Psoas muscle (tissue), 8 donors: Measurements from ENCODE around the gene CD248. TPM values are rescaled to one million over a fixed set of nuclear protein-coding genes. Genes with fewer than 3 reads are reported as not detected.

Experiments
- ATAC-seq, 4 donors: fragments of 200-7000 bp; cut with Tn5 transposase; one replicate each; pipeline ENCODE4 v1.9.1; 2020; ENCODE audit warnings: moderate library complexity in 3 of 4, mild to moderate bottlenecking in 2 of 4
- DNase-seq, 2 donors: peaks; one replicate each; pipeline ENCODE4 v3.0.0-alpha.2; 2020
- H3K27ac ChIP-seq: fragments of 200-600 bp; one replicate; pipeline ENCODE4 v1.8.0; 2022
- H3K27me3 ChIP-seq, 3 donors: fragments of 200-600 bp in 1 of 3; one replicate each; pipeline versions ENCODE4 v1.6.1 to v1.8.0; 2013 to 2022; ENCODE audit warnings: low read length in 2 of 3, mild to moderate bottlenecking in 2 of 3, moderate library complexity in 1 of 3; ENCODE audit not compliant: insufficient read depth in 3 of 3
- H3K36me3 ChIP-seq, 2 donors: fragments of 200-600 bp in 1 of 2; one replicate each; pipeline versions ENCODE4 v1.6.1 to v1.8.0; 2013 to 2022; ENCODE audit warnings: low read depth in 1 of 2, mild to moderate bottlenecking in 1 of 2, moderate library complexity in 1 of 2; ENCODE audit not compliant: insufficient read depth in 1 of 2
- H3K4me1 ChIP-seq: fragments of 200-600 bp; one replicate; pipeline ENCODE4 v1.8.0; 2022
- H3K4me3 ChIP-seq: fragments of 200-600 bp; one replicate; pipeline ENCODE4 v1.8.0; 2022; ENCODE audit warnings: mild to moderate bottlenecking
- H3K9me3 ChIP-seq: fragments of 200-600 bp; one replicate; pipeline ENCODE4 v1.8.0; 2022
- WGBS, 3 donors: extraction: QIAGEN DNeasy Blood & Tissue Kit; methylation state at CpG; one replicate each; pipeline versions ENCODE4 v1.1.6 to v1.1.7; 2013; 5-methylcytosine and 5-hydroxymethylcytosine counted together
- intact Hi-C, 2 donors: fragments of 100-400 bp; cut with DNase I; formaldehyde crosslinking; loops; one replicate each; pipeline versions ENCODE4 v1.11.0 to v1.14.2; 2022
- long read RNA-seq, 2 donors: library from polyadenylated mRNA; unstranded; transcript quantifications; one replicate each; pipeline ENCODE4 v2.0.0, GENCODE V29; 2021
- polyA plus RNA-seq, 3 donors: library from polyadenylated mRNA; stranded (reverse); fragments of 200-250 nt; gene quantifications; one replicate each; pipeline ENCODE4 v1.2.3, GENCODE V29; 2013
- total RNA-seq, 4 donors: library from RNA; stranded (reverse); fragmentation: NEBNext Ultra II Directional in 2 of 4; extraction: Animal tissue kit (Norgen Biotek cat#: 25700) in 2 of 4; gene quantifications; one replicate each; pipeline versions ENCODE4 v1.2.1 to v1.2.4, GENCODE V29; 2021 to 2023
- TF ChIP-seq, protein P1 (sequence below): fragments of 200-600 bp; IDR thresholded peaks from one replicate; pipeline ENCODE4 v1.8.0; 2022; ENCODE audit warnings: antibody characterized with exemption
- donor health status: healthy with polysubstance abuse.
- donor health status: DM: no; HTN: no; CAD: no; lungs with moderate emphysema.
- donor health status: Bipolar disorder and iron deficiency.
- donor health status: healthy.
- donor health status: DM: yes; HTN: yes; CAD: no.
- donor health status: DM: no; HTN: no; CAD: no.
- donor health status: DM: no; HTN: no; CAD: no.
- donor health status: DM: yes; HTN: yes; CAD: no.

CD248 gene, protein sequence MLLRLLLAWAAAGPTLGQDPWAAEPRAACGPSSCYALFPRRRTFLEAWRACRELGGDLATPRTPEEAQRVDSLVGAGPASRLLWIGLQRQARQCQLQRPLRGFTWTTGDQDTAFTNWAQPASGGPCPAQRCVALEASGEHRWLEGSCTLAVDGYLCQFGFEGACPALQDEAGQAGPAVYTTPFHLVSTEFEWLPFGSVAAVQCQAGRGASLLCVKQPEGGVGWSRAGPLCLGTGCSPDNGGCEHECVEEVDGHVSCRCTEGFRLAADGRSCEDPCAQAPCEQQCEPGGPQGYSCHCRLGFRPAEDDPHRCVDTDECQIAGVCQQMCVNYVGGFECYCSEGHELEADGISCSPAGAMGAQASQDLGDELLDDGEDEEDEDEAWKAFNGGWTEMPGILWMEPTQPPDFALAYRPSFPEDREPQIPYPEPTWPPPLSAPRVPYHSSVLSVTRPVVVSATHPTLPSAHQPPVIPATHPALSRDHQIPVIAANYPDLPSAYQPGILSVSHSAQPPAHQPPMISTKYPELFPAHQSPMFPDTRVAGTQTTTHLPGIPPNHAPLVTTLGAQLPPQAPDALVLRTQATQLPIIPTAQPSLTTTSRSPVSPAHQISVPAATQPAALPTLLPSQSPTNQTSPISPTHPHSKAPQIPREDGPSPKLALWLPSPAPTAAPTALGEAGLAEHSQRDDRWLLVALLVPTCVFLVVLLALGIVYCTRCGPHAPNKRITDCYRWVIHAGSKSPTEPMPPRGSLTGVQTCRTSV
- total RNA-seq, result 10 to 100 TPM in 1 of 4 donors, 1 to 10 TPM in 3; 7.3 to 10.7 (median 9.1) TPM
- polyA plus RNA-seq, result 1 to 10 TPM; 2.9 to 8.9 (median 5.5) TPM
- long read RNA-seq, donor 1, transcript CD248-201 (1 exons, 2,558 nt), result major isoform, 5 of 5 reads
- long read RNA-seq, donor 1, partial matches to known transcripts, result 0 of 5 reads
- long read RNA-seq, donor 1, other reads (novel, unspliced or antisense), result 0 of 5 reads
- long read RNA-seq, donor 2, transcript CD248-201 (1 exons, 2,558 nt), result major isoform, 26 of 26 reads
- long read RNA-seq, donor 2, partial matches to known transcripts, result 0 of 26 reads
- long read RNA-seq, donor 2, other reads (novel, unspliced or antisense), result 0 of 26 reads

- TF ChIP-seq, protein P1, sequence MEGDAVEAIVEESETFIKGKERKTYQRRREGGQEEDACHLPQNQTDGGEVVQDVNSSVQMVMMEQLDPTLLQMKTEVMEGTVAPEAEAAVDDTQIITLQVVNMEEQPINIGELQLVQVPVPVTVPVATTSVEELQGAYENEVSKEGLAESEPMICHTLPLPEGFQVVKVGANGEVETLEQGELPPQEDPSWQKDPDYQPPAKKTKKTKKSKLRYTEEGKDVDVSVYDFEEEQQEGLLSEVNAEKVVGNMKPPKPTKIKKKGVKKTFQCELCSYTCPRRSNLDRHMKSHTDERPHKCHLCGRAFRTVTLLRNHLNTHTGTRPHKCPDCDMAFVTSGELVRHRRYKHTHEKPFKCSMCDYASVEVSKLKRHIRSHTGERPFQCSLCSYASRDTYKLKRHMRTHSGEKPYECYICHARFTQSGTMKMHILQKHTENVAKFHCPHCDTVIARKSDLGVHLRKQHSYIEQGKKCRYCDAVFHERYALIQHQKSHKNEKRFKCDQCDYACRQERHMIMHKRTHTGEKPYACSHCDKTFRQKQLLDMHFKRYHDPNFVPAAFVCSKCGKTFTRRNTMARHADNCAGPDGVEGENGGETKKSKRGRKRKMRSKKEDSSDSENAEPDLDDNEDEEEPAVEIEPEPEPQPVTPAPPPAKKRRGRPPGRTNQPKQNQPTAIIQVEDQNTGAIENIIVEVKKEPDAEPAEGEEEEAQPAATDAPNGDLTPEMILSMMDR, result no peak
- DNase-seq (peak; percentile 78 to 88), ATAC-seq (no peak)
- intact Hi-C loops, result no loop called here
- H3K27me3 ChIP-seq, result peaks cover 0 to 26% (median 6%) of the 10 kb centered on the region in 3 donors
- WGBS, 3 donors, result 8 to 18% (median 8%) methylated on average over 7 to 29 of the region's 29 CpGs
- H3K36me3 ChIP-seq, result no peaks in the 10 kb centered on the region
- peak within 1 kb of the TSS; percentile 69 for H3K4me3 ChIP-seq
- H3K4me1 ChIP-seq, result no peaks in the 10 kb centered on the region
- H3K9me3 ChIP-seq, result no peaks in the 10 kb centered on the region
- peak within 1 kb of the TSS; percentile 60 for H3K27ac ChIP-seq
Observed at GRCh38 chr11:66316849-66317251, at the start of gene CD248. Gene CD248 (minus strand): TSS chr11:66317044. CDS start chr11:66317027, 17 bp downstream.

GRCh38 chr11:66365711-66366619 is 49.1 kb upstream of the CD248 start:
- Histone ChIP-seq H3K9me3 (no peaks in the 10 kb centered on the region), H3K36me3 (peaks cover 0 to 73% of the 10 kb centered on the region in 2 donors), H3K4me3 (no peak overlapping the region), H3K27me3 (no peaks in the 10 kb centered on the region), H3K4me1 (peaks cover 42% of the 10 kb centered on the region), H3K27ac (peak overlapping the region; percentile 41)
- WGBS, 3 donors, result 72 to 77% (median 76%) methylated on average over 13 to 14 of the region's 14 CpGs
- TF ChIP-seq, protein P1, result no peak
- intact Hi-C loops, result no loop called here
- peak in 1 of 2 donors; percentile 51 for DNase-seq
- ATAC-seq, result no peak

- TF ChIP-seq, protein P1, result no peak
- Histone ChIP-seq H3K9me3 (no peaks in the 10 kb centered on the region), H3K36me3 (peaks cover 0 to 73% of the 10 kb centered on the region in 2 donors), H3K4me1 (peaks cover 39% of the 10 kb centered on the region), H3K27me3 (no peaks in the 10 kb centered on the region), H3K27ac (peak overlapping the region; percentile 41), H3K4me3 (no peak overlapping the region)
- intact Hi-C loops, result no loop called here
- WGBS, 3 donors, result 90 to 95% (median 95%) methylated on average over 6 of the region's 6 CpGs
- ATAC-seq, result no peak
- peak in 1 of 2 donors; percentile 48 for DNase-seq
Observed at GRCh38 chr11:66365166-66365565, 48.3 kb upstream of the CD248 start.
